Hepatic stellate cell (primary cell): ENCODE data around the gene TUB.

ENCODE experiments used
- DNase-seq: peaks from one replicate; pipeline ENCODE4 v3.0.0; 2011; ENCODE audit warnings: low spot score

The TUB gene

DNA sequence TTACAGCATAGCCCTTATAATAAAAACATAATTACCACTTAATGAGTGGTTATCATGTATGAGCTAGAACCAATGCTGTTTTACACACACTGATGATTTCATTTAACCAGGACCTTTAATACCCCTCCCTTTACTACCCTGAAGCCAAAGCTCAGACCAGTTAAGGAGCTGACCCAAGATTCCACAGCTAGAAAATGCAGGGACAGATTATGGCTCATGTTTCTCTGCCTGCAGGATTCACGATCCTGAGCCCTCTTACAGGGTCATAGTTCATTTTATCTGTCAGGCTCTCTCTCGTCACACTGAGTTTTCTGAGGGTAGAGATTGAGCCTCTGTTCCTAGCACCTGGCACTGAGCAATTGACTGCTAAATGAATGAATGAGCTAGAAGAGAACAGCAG, 27.4 kb downstream of the TUB start:
- no peak for DNase-seq

DNA sequence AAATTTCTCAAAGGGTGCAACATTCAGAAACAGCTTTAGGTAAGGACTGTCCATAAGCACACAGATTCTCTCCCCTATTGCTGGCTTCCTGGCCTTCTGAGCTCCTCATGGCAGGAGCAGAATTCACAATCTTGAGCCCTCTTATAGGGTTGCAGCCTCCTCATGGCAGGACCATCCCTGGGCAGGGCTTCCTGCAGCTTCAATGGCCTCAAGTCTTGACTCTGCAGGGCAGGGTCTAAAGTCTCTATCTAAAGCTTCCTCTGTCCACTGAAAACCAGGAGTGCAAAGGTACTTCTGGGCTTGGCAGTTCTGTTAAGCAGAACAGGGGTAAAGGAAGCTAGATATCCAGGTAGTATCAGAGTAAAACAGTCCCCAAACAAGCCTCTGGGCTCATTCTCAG, 28.7 kb downstream of the TUB start:
- DNase-seq, result no peak

- DNase-seq, result no peak
Measured at GRCh38 chr11:8110396-8110795, 29.4 kb downstream of the TUB start.

DNA sequence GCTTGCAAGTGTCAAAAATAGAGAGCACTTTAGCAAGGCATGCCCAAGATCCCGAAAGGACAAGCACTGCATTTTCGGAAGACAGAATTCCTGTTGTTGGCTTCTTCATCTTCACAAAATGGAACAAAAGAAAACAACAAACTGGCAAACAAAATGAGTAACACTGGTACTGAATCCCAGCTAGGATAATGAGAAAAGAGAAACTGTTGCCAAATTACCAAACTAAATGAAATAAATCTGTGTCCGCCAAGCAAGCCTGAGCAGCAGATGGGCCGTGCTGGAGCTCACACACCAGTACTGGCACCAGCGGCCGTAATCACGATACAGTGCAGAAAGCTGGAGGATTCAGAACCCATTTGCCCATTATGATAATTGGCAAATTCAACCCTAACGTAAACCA, 30.6 kb downstream of the TUB start:
- no peak for DNase-seq

DNA sequence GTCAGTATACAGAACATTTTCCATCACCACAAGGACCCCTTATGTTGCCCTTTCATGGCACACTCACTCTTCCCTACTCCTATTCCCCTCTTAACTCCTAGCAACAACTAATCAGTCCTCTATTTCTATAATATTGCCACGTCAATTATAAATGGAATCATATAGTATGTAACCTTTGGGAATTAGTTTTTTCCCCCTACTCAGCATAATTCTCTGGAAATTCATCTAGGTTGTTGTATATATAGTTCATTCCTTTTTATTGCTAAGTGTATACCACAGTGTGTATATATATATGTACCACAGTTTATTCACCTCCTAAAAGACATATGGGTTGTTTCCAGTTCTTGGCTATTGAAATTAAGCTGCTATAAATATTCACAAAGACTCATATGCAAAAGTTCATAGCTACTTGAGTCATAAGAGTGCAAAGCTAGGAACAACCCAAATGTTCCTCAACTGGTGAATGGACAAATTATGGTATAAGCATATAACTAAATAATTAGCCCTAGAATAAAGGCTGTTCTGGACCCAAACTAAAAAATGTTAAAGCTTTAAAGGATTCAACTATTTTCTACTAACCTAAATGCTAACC, 41.3 kb downstream of the TUB start:
- no peak for DNase-seq

DNA sequence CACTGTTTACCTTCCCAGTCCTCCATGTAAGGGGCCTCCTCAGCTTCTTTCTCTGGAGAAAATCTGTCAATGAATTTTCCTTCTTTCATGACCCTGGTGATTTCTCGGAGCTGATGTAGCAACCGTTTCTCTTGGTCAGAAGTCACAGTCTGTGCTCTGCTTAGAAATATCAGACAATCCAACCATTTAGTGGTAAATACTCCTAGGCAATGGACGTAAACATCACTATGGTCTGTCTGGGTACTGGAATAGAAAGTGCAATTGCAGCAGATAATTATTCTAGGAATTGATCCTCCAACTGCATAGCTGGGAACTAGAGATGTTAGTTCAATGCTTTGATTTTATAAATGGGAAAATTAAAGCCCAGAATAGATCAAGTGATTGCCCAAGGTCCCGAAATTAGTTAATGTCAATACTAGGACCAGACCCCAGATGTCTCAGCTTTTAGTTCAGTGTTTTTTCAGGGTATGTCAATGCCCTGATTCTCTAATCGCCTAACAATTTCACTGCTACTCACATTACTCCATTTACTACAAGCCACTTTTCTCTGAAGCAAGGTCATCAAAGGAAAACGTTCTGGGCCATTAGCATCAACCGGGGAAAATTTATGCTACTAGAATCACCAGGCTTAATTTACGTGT, 45.8 kb downstream of the TUB start:
- DNase-seq, result no peak

DNA sequence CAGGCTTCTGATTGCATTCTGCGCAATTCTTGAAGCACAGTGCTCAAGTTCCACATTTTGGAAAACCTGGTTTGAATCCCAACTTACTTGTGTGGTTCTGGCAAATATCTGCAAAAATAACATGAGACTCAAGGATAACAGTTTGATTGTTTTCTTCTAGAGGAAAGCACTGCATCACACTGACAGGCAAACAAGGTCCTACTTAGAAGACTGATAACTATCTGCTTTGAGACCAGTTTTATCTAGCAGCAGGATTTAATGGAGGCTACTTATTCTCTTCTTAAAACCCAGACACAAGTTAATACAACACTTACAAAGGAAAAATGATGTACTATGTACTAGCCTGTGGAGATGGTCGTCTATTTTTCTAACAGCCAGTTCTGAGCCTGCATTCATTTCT, 46.4 kb downstream of the TUB start:
- no peak for DNase-seq

- DNase-seq, result no peak
Measured at GRCh38 chr11:8138526-8138925, 57.5 kb downstream of the TUB start.

DNA sequence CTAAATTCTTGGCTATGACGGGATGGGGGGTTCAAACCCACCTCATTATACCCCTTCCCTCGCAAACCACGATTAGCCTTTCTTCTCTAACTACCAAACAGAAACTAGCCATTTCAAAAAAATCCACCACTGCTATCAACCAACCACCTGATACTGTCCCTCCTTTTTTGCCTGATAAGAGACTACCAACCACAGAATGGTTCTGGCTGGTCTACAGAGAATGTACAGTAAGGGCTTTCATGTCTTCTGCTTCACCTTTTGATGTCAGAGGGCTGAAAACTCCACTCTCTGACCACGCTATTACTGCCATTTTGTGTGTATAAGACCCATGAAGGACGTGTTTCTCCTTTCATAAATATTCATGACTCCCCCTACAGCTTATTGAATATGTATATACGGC, 68.7 kb downstream of the TUB start:
- DNase-seq, result no peak
